NB4 (cell line): ENCODE measurements around the gene RUVBL2.

Experiments
- DNase-seq: peaks from one replicate; pipeline ENCODE4 v3.0.0; 2010; ENCODE audit warnings: low read depth
- H3K4me3 ChIP-seq: one replicate; pipeline ENCODE4 v1.5.1; 2011; ENCODE audit warnings: mild to moderate bottlenecking, low read depth, low read length, moderate library complexity
- MAX ChIP-seq: IDR thresholded peaks from 2 replicates; pipeline ENCODE4 v1.6.1; 2011; ENCODE audit warnings: low read depth, low read length
- MYC ChIP-seq: IDR thresholded peaks from 2 replicates; pipeline ENCODE4 v1.6.1; 2011; ENCODE audit warnings: low read depth, low read length
- POLR2A ChIP-seq: IDR thresholded peaks from 2 replicates; pipeline ENCODE4 v1.6.1; 2011; ENCODE audit warnings: mild to moderate bottlenecking; ENCODE audit not compliant: insufficient read length; ENCODE audit errors: extremely low read depth
- TF ChIP-seq, protein P1 (sequence below): IDR thresholded peaks from one replicate; pipeline ENCODE4 v1.5.1; 2012; ENCODE audit warnings: low read depth, low read length

RUVBL2 gene

GRCh38 chr19:48962849-48963165 is 30.9 kb upstream of the RUVBL2 start:
- no peak for DNase-seq
- H3K4me3 ChIP-seq: no peak overlapping the region
- TF ChIP-seq POLR2A (no peak), MAX (no peak), MYC (no peak)
- TF ChIP-seq, protein P1, sequence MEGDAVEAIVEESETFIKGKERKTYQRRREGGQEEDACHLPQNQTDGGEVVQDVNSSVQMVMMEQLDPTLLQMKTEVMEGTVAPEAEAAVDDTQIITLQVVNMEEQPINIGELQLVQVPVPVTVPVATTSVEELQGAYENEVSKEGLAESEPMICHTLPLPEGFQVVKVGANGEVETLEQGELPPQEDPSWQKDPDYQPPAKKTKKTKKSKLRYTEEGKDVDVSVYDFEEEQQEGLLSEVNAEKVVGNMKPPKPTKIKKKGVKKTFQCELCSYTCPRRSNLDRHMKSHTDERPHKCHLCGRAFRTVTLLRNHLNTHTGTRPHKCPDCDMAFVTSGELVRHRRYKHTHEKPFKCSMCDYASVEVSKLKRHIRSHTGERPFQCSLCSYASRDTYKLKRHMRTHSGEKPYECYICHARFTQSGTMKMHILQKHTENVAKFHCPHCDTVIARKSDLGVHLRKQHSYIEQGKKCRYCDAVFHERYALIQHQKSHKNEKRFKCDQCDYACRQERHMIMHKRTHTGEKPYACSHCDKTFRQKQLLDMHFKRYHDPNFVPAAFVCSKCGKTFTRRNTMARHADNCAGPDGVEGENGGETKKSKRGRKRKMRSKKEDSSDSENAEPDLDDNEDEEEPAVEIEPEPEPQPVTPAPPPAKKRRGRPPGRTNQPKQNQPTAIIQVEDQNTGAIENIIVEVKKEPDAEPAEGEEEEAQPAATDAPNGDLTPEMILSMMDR: no peak

DNA sequence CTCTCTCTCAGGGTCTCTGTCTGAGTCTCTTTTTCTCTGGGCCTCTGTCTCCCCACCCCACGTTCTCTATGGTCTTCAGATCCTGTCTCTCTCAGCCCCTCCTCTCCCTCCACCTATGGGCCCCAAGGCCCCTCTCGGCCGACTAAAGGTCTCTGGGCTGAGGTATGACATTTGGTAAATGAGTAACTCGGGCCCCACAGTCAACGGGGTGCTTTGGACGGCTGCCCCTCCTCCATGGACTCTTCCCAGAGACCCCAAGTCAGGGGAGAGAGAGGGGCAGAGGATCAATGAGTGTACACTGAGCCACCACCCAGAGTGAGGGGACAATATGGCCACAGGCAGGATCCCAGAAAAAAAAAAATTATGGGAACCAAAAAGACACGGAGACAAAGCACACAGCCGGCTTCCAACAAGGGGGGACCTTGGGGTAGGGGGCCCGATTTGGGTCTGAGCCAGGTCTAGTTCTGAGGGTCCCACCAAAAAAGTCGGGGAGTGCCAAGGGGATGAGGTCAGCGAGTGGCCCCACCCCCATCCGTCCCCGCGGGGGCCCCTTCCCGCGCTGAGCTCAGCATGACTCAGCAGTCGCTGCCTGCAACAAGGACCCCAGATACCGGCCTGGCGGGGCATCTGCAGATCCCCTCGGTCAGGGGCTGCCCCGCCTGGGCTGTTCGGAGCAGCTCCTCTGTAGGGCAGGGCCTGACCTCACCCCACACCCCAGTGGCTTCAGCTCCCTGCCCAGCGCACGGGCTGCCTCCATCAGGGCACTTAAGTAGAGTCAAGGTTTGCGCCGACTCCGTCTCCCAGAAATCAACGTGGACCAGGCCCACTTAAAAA is 30.1 kb upstream of the RUVBL2 start:
- TF ChIP-seq, protein P1: no peak
- TF ChIP-seq POLR2A: peak; percentile 34
- TF ChIP-seq MYC: peak; percentile 47
- 0 out of 2 replicates have a peak, but pooled peaks have one; percentile 26 for TF ChIP-seq MAX
- DNase-seq: peak; percentile 84
- H3K4me3 ChIP-seq: peak overlapping the region; percentile 34

DNA sequence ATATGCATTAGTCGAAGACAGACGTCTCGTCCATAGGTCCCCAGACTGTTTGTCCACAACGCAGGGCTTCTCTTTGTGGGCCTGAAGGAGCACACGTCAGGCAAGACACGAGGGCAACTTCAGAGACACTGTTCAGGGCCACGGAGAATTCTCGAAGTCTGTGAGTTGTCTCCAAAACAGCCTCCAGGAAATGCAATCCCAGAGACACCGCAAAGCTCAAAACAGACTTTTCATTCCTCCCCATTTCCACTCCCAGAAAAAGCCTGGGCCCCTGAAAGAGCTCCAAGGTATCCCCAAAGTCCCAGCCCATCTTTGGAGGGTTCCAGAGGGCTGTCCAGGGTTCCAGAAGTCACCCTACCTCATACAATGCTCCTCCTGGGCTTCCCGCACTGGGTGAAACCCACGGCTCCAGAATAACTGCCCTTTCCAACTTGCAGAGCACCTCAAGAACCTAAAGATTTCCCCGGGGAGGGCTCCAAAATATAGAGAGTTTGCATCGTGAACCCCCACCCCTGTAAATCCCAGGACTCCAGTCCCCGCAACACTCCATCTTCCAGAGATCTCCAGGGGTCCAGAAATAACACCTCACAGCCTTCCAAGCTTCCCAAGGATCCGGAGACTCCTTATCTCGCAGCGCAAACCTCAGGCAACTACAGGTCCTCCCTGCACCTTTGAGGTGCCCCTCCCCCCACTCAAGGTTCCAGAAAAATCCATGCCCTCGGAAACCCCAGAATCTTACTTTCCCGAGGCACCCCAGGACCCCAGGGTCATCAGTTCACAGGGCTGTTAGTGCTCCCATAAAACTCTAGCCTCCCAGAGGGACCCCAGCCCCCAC is 29.3 kb upstream of the RUVBL2 start:
- TF ChIP-seq MAX: peak; percentile 31; the same call in 1 of the 2 replicates
- TF ChIP-seq MYC: no peak
- TF ChIP-seq, protein P1: no peak
- no peak for TF ChIP-seq POLR2A
- no peak for DNase-seq
- peak overlapping the region; percentile 28 for H3K4me3 ChIP-seq

- peak within 1 kb of the TSS; percentile 97 for H3K4me3 ChIP-seq
- DNase-seq: peak; percentile 97
- TF ChIP-seq, protein P1: no peak
- TF ChIP-seq POLR2A: peak; percentile 99
- TF ChIP-seq MAX: peak; percentile 77
- TF ChIP-seq MYC: peak; percentile 69
These were observed 28.5 kb upstream of the RUVBL2 start, which contains the start of gene FTL for GRCh38 chr19:48965040-48965805. TSS of gene FTL (plus strand) at chr19:48965309. CDS start at chr19:48965508, 199 bp downstream.

DNA sequence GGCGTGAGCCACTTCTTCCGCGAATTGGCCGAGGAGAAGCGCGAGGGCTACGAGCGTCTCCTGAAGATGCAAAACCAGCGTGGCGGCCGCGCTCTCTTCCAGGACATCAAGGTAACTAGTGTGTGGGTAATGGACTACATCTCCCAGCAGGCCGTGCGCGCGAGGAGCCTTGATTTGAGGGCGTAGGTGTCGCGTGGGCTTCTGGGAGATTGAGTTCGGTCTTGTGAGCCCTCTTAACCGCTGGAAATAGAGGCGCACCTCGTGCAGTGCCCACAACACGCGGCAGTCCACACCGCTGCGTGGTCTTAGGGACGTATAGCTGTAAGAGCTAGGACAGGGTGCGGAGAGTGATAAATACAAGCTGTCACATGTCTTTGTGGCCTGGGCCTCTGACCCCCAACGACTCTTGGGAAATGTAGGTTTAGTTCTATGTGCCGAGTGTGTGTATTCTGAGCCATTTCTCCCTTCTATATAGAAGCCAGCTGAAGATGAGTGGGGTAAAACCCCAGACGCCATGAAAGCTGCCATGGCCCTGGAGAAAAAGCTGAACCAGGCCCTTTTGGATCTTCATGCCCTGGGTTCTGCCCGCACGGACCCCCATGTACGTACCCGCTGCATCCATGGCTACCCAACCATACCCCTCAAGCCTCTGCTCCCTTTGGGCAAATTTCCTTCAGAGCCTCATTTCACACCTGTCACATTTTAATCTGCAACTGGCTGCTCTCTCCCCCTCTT is 27.7 kb upstream of the RUVBL2 start:
- H3K4me3 ChIP-seq: peak overlapping the region; percentile 97
- TF ChIP-seq POLR2A (no peak), MYC (peak; percentile 79), MAX (peak; percentile 82)
- TF ChIP-seq, protein P1: no peak
- peak; percentile 88 for DNase-seq
